ENCODE results near the gene KRTAP5-9.

DNA sequence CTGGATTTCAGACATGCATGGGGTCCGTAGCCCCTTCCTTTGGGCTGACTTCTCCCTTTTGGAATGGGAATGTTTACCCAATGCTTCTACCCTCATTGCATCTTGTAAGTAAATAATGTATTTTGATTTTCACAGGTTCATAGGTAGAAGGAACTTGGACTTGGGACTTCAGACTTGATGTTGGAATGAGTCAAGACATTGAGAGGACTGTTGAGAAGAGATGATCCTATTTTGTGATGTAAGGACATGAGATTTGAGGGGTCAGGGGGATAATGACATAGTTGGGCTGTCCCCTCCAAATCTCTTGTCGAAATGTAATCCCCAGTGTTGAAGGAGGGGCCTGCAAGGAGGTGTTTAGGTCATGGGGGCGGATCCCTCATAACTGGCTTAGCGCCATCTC lies 16.2 kb downstream of the KRTAP5-9 start:
- TF ChIP-seq, protein P1, sequence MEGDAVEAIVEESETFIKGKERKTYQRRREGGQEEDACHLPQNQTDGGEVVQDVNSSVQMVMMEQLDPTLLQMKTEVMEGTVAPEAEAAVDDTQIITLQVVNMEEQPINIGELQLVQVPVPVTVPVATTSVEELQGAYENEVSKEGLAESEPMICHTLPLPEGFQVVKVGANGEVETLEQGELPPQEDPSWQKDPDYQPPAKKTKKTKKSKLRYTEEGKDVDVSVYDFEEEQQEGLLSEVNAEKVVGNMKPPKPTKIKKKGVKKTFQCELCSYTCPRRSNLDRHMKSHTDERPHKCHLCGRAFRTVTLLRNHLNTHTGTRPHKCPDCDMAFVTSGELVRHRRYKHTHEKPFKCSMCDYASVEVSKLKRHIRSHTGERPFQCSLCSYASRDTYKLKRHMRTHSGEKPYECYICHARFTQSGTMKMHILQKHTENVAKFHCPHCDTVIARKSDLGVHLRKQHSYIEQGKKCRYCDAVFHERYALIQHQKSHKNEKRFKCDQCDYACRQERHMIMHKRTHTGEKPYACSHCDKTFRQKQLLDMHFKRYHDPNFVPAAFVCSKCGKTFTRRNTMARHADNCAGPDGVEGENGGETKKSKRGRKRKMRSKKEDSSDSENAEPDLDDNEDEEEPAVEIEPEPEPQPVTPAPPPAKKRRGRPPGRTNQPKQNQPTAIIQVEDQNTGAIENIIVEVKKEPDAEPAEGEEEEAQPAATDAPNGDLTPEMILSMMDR (IDR thresholded peaks at IDR 0.05; ENCODE audit: insufficient read depth, low read depth, low read length): no peak
- no peak for TF ChIP-seq EZH2 (IDR thresholded peaks at IDR 0.05; ENCODE audit: insufficient read depth, low read length)

All from astrocyte (in vitro differentiated cells and primary cell).